GM20431 (cell line): ENCODE measurements around the gene NTRK2.

ENCODE experiments used
- in situ Hi-C: fragments of 300-500 bp; cut with MseI, MboI; formaldehyde crosslinking; loops from one replicate; pipeline ENCODE4 v1.15.0; 2020; ENCODE audit warnings: low sequenced_read_pairs; ENCODE audit not compliant: unreplicated experiment

NTRK2 gene

GRCh38 chr9:84772511-84772910, 103.0 kb downstream of the NTRK2 start:
- in situ Hi-C loops, result no loop called here

- in situ Hi-C loops, result no loop called here
Observed at GRCh38 chr9:84773022-84773421, 103.5 kb downstream of the NTRK2 start.

GRCh38 chr9:84775056-84775643, 105.6 kb downstream of the NTRK2 start:
- in situ Hi-C loops, result loop anchor here (25.0 kb wide), 1 partner anchor 487 kb away; no protein-coding TSS in a partner anchor

- in situ Hi-C loops, result loop anchor here (25.0 kb wide), 1 partner anchor 484 kb away; no protein-coding TSS in a partner anchor
Observed at GRCh38 chr9:84778570-84778969, 109.0 kb downstream of the NTRK2 start.

GRCh38 chr9:84779883-84780282, 110.4 kb downstream of the NTRK2 start:
- in situ Hi-C loops, result loop anchor here (10.0 to 25.0 kb wide), 2 partner anchors 85 to 482 kb away; no protein-coding TSS in a partner anchor

- in situ Hi-C loops, result loop anchor here (10.0 to 25.0 kb wide), 2 partner anchors 86 to 482 kb away; no protein-coding TSS in a partner anchor
Observed at GRCh38 chr9:84780385-84780784, 110.9 kb downstream of the NTRK2 start.

- in situ Hi-C loops, result loop anchor here (10.0 to 25.0 kb wide), 2 partner anchors 87 to 481 kb away; no protein-coding TSS in a partner anchor
Observed at GRCh38 chr9:84781458-84781857, 111.9 kb downstream of the NTRK2 start.

- in situ Hi-C loops, result loop anchor here (10.0 to 25.0 kb wide), 2 partner anchors 87 to 480 kb away; no protein-coding TSS in a partner anchor
Observed at GRCh38 chr9:84781931-84782866, 112.7 kb downstream of the NTRK2 start.

GRCh38 chr9:84785792-84786547, 116.4 kb downstream of the NTRK2 start:
- in situ Hi-C loops, result loop anchor here (10.0 to 25.0 kb wide), 2 partner anchors 91 to 476 kb away; no protein-coding TSS in a partner anchor

- in situ Hi-C loops, result loop anchor here (10.0 to 25.0 kb wide), 2 partner anchors 94 to 473 kb away; no protein-coding TSS in a partner anchor
Observed at GRCh38 chr9:84788803-84789462, 119.4 kb downstream of the NTRK2 start.

- in situ Hi-C loops, result loop anchor here (10.0 to 25.0 kb wide), 2 partner anchors 95 to 473 kb away; no protein-coding TSS in a partner anchor
Observed at GRCh38 chr9:84789463-84789830, 119.9 kb downstream of the NTRK2 start.

GRCh38 chr9:84791643-84792042, 122.1 kb downstream of the NTRK2 start:
- in situ Hi-C loops, result loop anchor here (25.0 kb wide), 1 partner anchor 471 kb away; no protein-coding TSS in a partner anchor

- in situ Hi-C loops, result loop anchor here (25.0 kb wide), 1 partner anchor 469 kb away; no protein-coding TSS in a partner anchor
Observed at GRCh38 chr9:84793251-84793650, 123.7 kb downstream of the NTRK2 start.

GRCh38 chr9:84794981-84795637, 125.6 kb downstream of the NTRK2 start:
- in situ Hi-C loops, result loop anchor here (25.0 kb wide), 1 partner anchor 467 kb away; no protein-coding TSS in a partner anchor

GRCh38 chr9:84796404-84796803, 126.9 kb downstream of the NTRK2 start:
- in situ Hi-C loops, result loop anchor here (25.0 kb wide), 1 partner anchor 466 kb away; no protein-coding TSS in a partner anchor

- in situ Hi-C loops, result loop anchor here (25.0 kb wide), 1 partner anchor 463 kb away; no protein-coding TSS in a partner anchor
Observed at GRCh38 chr9:84799251-84799650, 129.7 kb downstream of the NTRK2 start.

GRCh38 chr9:84804951-84805694, 135.6 kb downstream of the NTRK2 start:
- in situ Hi-C loops, result no loop called here

- in situ Hi-C loops, result no loop called here
Observed at GRCh38 chr9:84807431-84807830, 137.9 kb downstream of the NTRK2 start.
